GM12878 (cell line): ENCODE measurements around the gene M1AP. TPM values are rescaled to one million over a fixed set of nuclear protein-coding genes. Genes with fewer than 3 reads are reported as not detected.

Experiments used
- ATF7 ChIP-seq: fragments of 450-650 bp; IDR thresholded peaks from 2 replicates; pipeline ENCODE4 v1.6.1; 2016; ENCODE audit warnings: low read depth, mild to moderate bottlenecking
- CBX3 ChIP-seq: fragments of 200-600 bp; sonication (generic); IDR thresholded peaks from 2 replicates; pipeline ENCODE4 v1.6.1; 2016; ENCODE audit warnings: low read depth, borderline replicate concordance
- ESRRA ChIP-seq: IDR thresholded peaks from 2 replicates; pipeline ENCODE4 v1.6.1; 2012; ENCODE audit warnings: mild to moderate bottlenecking, low read length, improper control_type of control experiment
- IRF4 ChIP-seq: IDR thresholded peaks from 2 replicates; pipeline ENCODE4 v1.6.1; 2011; ENCODE audit warnings: low read depth, low read length
- MYB ChIP-seq: fragments of 150-350 bp; IDR thresholded peaks from 2 replicates; pipeline ENCODE4 v1.6.1; 2014; ENCODE audit warnings: mild to moderate bottlenecking, low read depth, low read length, borderline replicate concordance
- NFXL1 ChIP-seq: fragments of 450-650 bp; IDR thresholded peaks from 2 replicates; pipeline ENCODE4 v1.6.1; 2017; ENCODE audit warnings: antibody characterized with exemption, mild to moderate bottlenecking, borderline replicate concordance
- NR2F1 ChIP-seq: fragments of 450-650 bp; conservative IDR thresholded peaks from 2 replicates; pipeline ENCODE4 v1.6.1; 2017; ENCODE audit warnings: mild to moderate bottlenecking
- RAD21 ChIP-seq: IDR thresholded peaks from 2 replicates; pipeline ENCODE4 v1.6.1; 2011; ENCODE audit warnings: mild to moderate bottlenecking, low read depth, low read length, moderate library complexity; ENCODE audit not compliant: insufficient read depth
- SIN3A ChIP-seq: IDR thresholded peaks from 2 replicates; pipeline ENCODE4 v1.6.1; 2012; ENCODE audit warnings: low read depth, low read length, improper control_type of control experiment
- SMAD5 ChIP-seq: IDR thresholded peaks from 2 replicates; pipeline ENCODE4 v1.6.1; 2016; ENCODE audit warnings: antibody characterized with exemption, low read depth
- SP1 ChIP-seq: IDR thresholded peaks from one replicate; pipeline ENCODE4 v1.6.1; 2011; ENCODE audit warnings: low read depth, low read length
- SREBF1 ChIP-seq: IDR thresholded peaks from 2 replicates; pipeline ENCODE4 v1.6.1; 2012; ENCODE audit warnings: mild to moderate bottlenecking, low read length
- SUPT20H ChIP-seq: IDR thresholded peaks from 2 replicates; pipeline ENCODE4 v1.6.1; 2011; ENCODE audit warnings: low read depth, mild to moderate bottlenecking, low read length, moderate library complexity, borderline replicate concordance; ENCODE audit not compliant: control insufficient read depth
- SUZ12 ChIP-seq: fragments of 200-600 bp; sonication (generic); IDR thresholded peaks from one replicate; pipeline ENCODE4 v1.6.1; 2018; ENCODE audit warnings: antibody characterized with exemption, mild to moderate bottlenecking; ENCODE audit not compliant: unreplicated experiment
- TARDBP ChIP-seq: IDR thresholded peaks from 2 replicates; pipeline ENCODE4 v1.6.1; 2016; ENCODE audit warnings: borderline replicate concordance
- TCF3 ChIP-seq: IDR thresholded peaks from 2 replicates; pipeline ENCODE4 v1.6.1; 2012; ENCODE audit warnings: low read depth, mild to moderate bottlenecking, low read length, borderline replicate concordance; ENCODE audit not compliant: insufficient read depth
- ZNF24 ChIP-seq: fragments of 450-650 bp; IDR thresholded peaks from 2 replicates; pipeline ENCODE4 v1.6.1; 2017; ENCODE audit warnings: antibody characterized with exemption, mild to moderate bottlenecking
- ZNF622 ChIP-seq: fragments of 450-650 bp; IDR thresholded peaks from 2 replicates; pipeline ENCODE4 v1.6.1; 2017; ENCODE audit warnings: mild to moderate bottlenecking, inconsistent platforms
- polyA plus RNA-seq, 11 experiments: library from polyadenylated mRNA; depleted of rRNA in 4 of 11; unstranded in 6 of 11; stranded (reverse) in 5 of 11; fragments of >200 nt; fragmentation: Nextera tagmentation in 4 of 11; fragmentation: Illumina TruSeq in 1 of 11; extraction: Ambion mirVana in 4 of 11; extraction: Trizol in 1 of 11; gene quantifications; 1 replicate in 1 of 11; 2 replicates in 10 of 11; pipeline versions ENCODE4 v1.2.1 to v1.2.3, GENCODE V29; 2011 to 2016; ENCODE audit warnings: inconsistent platforms in 2 of 11, missing spikeins in 2 of 11, low read depth in 1 of 11
- total RNA-seq, 4 experiments: library from RNA; depleted of rRNA in 3 of 4; stranded (reverse); fragments of >200 nt in 3 of 4; fragmentation: Illumina TruSeq in 1 of 4; extraction: Trizol in 1 of 4; gene quantifications; 2 replicates each; pipeline versions ENCODE4 v1.2.1 to v1.2.3, GENCODE V29; 2013 to 2021
- TF ChIP-seq, protein P1 (sequence below): fragments of 450-650 bp; IDR thresholded peaks from 2 replicates; pipeline ENCODE4 v1.6.1; 2014; ENCODE audit warnings: mild to moderate bottlenecking
- TF ChIP-seq, protein P2 (sequence below): fragments of 450-650 bp; IDR thresholded peaks from 2 replicates; pipeline ENCODE4 v1.6.1; 2017; ENCODE audit warnings: mild to moderate bottlenecking
- TF ChIP-seq, protein P3 (sequence below): fragments of 450-650 bp; IDR thresholded peaks from 2 replicates; pipeline ENCODE4 v1.6.1; 2016; ENCODE audit warnings: mild to moderate bottlenecking
- TF ChIP-seq, protein P4 (sequence below): IDR thresholded peaks from 2 replicates; pipeline ENCODE4 v1.6.1; 2012; ENCODE audit warnings: improper control_type of control experiment, low read depth, low read length; ENCODE audit not compliant: insufficient replicate concordance

Gene M1AP
- total and polyA plus RNA-seq, 10 of the 15 experiments (the other 5 are each of a cell fraction or from before 2014, with no cell fraction given), result 0.04 to 0.32 (median 0.16) TPM; not detected in 4

DNA sequence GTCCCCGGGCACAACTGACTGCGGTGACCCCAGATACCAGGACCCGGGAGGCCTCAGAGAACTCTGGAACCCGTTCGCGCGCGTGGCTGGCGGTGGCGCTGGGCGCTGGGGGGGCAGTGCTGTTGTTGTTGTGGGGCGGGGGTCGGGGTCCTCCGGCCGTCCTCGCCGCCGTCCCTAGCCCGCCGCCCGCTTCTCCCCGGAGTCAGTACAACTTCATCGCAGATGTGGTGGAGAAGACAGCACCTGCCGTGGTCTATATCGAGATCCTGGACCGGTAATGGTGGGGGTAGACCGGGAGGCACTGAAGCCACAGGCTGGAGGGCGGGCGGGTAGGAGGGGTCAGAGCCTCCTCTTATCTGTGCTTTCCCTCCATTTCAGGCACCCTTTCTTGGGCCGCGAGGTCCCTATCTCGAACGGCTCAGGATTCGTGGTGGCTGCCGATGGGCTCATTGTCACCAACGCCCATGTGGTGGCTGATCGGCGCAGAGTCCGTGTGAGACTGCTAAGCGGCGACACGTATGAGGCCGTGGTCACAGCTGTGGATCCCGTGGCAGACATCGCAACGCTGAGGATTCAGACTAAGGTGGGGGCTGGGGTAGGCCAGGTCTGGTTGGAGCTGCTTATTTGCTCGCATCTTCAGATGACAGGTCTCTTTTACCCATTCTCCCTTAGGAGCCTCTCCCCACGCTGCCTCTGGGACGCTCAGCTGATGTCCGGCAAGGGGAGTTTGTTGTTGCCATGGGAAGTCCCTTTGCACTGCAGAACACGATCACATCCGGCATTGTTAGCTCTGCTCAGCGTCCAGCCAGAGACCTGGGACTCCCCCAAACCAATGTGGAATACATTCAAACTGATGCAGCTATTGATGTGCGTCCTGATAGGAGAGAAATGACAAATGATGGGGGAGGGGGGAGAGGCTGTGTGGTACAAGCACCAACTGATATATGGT, 117.6 kb downstream of the M1AP start (continued):
- no peak for TF ChIP-seq TCF3
- TF ChIP-seq, protein P1, sequence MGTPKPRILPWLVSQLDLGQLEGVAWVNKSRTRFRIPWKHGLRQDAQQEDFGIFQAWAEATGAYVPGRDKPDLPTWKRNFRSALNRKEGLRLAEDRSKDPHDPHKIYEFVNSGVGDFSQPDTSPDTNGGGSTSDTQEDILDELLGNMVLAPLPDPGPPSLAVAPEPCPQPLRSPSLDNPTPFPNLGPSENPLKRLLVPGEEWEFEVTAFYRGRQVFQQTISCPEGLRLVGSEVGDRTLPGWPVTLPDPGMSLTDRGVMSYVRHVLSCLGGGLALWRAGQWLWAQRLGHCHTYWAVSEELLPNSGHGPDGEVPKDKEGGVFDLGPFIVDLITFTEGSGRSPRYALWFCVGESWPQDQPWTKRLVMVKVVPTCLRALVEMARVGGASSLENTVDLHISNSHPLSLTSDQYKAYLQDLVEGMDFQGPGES, result no peak
- peak; percentile 93 for TF ChIP-seq SIN3A
- TF ChIP-seq IRF4, result 0 out of 2 replicates have a peak, but pooled peaks have one; percentile 23
- peak; percentile 63 for TF ChIP-seq NR2F1
- no peak for TF ChIP-seq MYB
- TF ChIP-seq ATF7, result 0 out of 2 replicates have a peak, but pooled peaks have one; percentile 50
- TF ChIP-seq NFXL1, result no peak
- TF ChIP-seq SREBF1, result no peak
- TF ChIP-seq, protein P2, sequence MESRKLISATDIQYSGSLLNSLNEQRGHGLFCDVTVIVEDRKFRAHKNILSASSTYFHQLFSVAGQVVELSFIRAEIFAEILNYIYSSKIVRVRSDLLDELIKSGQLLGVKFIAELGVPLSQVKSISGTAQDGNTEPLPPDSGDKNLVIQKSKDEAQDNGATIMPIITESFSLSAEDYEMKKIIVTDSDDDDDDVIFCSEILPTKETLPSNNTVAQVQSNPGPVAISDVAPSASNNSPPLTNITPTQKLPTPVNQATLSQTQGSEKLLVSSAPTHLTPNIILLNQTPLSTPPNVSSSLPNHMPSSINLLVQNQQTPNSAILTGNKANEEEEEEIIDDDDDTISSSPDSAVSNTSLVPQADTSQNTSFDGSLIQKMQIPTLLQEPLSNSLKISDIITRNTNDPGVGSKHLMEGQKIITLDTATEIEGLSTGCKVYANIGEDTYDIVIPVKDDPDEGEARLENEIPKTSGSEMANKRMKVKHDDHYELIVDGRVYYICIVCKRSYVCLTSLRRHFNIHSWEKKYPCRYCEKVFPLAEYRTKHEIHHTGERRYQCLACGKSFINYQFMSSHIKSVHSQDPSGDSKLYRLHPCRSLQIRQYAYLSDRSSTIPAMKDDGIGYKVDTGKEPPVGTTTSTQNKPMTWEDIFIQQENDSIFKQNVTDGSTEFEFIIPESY, result no peak
- TF ChIP-seq, protein P3, sequence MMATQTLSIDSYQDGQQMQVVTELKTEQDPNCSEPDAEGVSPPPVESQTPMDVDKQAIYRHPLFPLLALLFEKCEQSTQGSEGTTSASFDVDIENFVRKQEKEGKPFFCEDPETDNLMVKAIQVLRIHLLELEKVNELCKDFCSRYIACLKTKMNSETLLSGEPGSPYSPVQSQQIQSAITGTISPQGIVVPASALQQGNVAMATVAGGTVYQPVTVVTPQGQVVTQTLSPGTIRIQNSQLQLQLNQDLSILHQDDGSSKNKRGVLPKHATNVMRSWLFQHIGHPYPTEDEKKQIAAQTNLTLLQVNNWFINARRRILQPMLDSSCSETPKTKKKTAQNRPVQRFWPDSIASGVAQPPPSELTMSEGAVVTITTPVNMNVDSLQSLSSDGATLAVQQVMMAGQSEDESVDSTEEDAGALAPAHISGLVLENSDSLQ, result peak; percentile 8; the same call in 1 of the 2 replicates
- no peak for TF ChIP-seq ZNF622
- no peak for TF ChIP-seq RAD21
- TF ChIP-seq SUPT20H, result no peak
- TF ChIP-seq CBX3, result no peak
- TF ChIP-seq, protein P4, sequence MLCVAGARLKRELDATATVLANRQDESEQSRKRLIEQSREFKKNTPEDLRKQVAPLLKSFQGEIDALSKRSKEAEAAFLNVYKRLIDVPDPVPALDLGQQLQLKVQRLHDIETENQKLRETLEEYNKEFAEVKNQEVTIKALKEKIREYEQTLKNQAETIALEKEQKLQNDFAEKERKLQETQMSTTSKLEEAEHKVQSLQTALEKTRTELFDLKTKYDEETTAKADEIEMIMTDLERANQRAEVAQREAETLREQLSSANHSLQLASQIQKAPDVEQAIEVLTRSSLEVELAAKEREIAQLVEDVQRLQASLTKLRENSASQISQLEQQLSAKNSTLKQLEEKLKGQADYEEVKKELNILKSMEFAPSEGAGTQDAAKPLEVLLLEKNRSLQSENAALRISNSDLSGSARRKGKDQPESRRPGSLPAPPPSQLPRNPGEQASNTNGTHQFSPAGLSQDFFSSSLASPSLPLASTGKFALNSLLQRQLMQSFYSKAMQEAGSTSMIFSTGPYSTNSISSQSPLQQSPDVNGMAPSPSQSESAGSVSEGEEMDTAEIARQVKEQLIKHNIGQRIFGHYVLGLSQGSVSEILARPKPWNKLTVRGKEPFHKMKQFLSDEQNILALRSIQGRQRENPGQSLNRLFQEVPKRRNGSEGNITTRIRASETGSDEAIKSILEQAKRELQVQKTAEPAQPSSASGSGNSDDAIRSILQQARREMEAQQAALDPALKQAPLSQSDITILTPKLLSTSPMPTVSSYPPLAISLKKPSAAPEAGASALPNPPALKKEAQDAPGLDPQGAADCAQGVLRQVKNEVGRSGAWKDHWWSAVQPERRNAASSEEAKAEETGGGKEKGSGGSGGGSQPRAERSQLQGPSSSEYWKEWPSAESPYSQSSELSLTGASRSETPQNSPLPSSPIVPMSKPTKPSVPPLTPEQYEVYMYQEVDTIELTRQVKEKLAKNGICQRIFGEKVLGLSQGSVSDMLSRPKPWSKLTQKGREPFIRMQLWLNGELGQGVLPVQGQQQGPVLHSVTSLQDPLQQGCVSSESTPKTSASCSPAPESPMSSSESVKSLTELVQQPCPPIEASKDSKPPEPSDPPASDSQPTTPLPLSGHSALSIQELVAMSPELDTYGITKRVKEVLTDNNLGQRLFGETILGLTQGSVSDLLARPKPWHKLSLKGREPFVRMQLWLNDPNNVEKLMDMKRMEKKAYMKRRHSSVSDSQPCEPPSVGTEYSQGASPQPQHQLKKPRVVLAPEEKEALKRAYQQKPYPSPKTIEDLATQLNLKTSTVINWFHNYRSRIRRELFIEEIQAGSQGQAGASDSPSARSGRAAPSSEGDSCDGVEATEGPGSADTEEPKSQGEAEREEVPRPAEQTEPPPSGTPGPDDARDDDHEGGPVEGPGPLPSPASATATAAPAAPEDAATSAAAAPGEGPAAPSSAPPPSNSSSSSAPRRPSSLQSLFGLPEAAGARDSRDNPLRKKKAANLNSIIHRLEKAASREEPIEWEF, result peak; percentile 86
- TF ChIP-seq SP1, result peak; percentile 7
- no peak for TF ChIP-seq SUZ12
- no peak for TF ChIP-seq ZNF24
- no peak for TF ChIP-seq SMAD5
- no peak for TF ChIP-seq ESRRA
- TF ChIP-seq TARDBP, result no peak; the same call in 1 of the 2 replicates
